Measurements from ENCODE around the gene SPART. TPM values are rescaled to one million over a fixed set of nuclear protein-coding genes. Genes with fewer than 3 reads are reported as not detected.

The SPART gene
- total and polyA plus RNA-seq, 4 donors: 28.0 to 84.7 (median 45.9) TPM

DNA sequence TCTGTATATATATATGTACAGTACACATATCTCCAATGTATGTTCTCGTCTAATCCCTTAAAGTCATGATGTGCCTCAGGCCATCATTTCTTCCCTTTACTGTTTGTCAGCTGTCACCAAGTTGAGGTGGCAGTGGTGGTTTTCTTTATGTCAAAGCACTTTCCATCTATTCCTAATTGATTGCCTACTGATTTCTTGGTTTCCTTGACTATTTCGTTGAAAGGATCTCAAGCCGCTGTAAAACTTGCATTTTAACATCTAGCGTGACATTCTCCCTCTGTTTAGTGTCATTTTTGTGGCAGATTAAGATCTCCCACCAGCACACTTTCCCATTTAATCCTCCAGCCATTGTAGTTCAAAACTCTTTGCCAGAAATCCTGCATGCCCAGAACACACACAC lies 25.0 kb upstream of the SPART start:
- DNase-seq: no peak
- TF ChIP-seq, protein P1, sequence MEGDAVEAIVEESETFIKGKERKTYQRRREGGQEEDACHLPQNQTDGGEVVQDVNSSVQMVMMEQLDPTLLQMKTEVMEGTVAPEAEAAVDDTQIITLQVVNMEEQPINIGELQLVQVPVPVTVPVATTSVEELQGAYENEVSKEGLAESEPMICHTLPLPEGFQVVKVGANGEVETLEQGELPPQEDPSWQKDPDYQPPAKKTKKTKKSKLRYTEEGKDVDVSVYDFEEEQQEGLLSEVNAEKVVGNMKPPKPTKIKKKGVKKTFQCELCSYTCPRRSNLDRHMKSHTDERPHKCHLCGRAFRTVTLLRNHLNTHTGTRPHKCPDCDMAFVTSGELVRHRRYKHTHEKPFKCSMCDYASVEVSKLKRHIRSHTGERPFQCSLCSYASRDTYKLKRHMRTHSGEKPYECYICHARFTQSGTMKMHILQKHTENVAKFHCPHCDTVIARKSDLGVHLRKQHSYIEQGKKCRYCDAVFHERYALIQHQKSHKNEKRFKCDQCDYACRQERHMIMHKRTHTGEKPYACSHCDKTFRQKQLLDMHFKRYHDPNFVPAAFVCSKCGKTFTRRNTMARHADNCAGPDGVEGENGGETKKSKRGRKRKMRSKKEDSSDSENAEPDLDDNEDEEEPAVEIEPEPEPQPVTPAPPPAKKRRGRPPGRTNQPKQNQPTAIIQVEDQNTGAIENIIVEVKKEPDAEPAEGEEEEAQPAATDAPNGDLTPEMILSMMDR (IDR thresholded peaks at IDR 0.05; ENCODE audit: control extremely low read depth, extremely low read depth): no peak
- Histone ChIP-seq H3K4me1 (ENCODE audit: control insufficient read depth in 5 of 5, insufficient read depth in 5 of 5, low read length in 5 of 5) (no peaks in the 10 kb centered on the region), H3K4me3 (no peak overlapping the region), H3K36me3 (ENCODE audit: control insufficient read depth in 4 of 4, insufficient read depth in 4 of 4, low read length in 4 of 4) (no peaks in the 10 kb centered on the region), H3K9me3 (ENCODE audit: control insufficient read depth in 4 of 4, insufficient read depth in 3 of 4, low read length in 3 of 4) (no peaks in the 10 kb centered on the region), H3K9ac (ENCODE audit: insufficient read depth in 1 of 2, low read length in 2 of 2) (no peak overlapping the region), H3K27me3 (ENCODE audit: control insufficient read depth in 3 of 3, insufficient read depth in 3 of 3, low read length in 2 of 3) (no peaks in the 10 kb centered on the region), H3K27ac (ENCODE audit: low read depth in 1 of 2, low read length in 1 of 2) (no peak overlapping the region)
- no peak for ATAC-seq (ENCODE audit: insufficient read depth, low FRiP score)
- WGBS, 2 donors: 93 to 98% methylated on average over 4 of the region's 4 CpGs

- Histone ChIP-seq H3K27ac (ENCODE audit: low read depth in 1 of 2, low read length in 1 of 2) (no peak overlapping the region), H3K9ac (ENCODE audit: insufficient read depth in 1 of 2, low read length in 2 of 2) (no peak overlapping the region), H3K4me3 (no peak overlapping the region), H3K27me3 (ENCODE audit: control insufficient read depth in 3 of 3, insufficient read depth in 3 of 3, low read length in 2 of 3) (no peaks in the 10 kb centered on the region), H3K36me3 (ENCODE audit: control insufficient read depth in 4 of 4, insufficient read depth in 4 of 4, low read length in 4 of 4) (no peaks in the 10 kb centered on the region), H3K9me3 (ENCODE audit: control insufficient read depth in 4 of 4, insufficient read depth in 3 of 4, low read length in 3 of 4) (no peaks in the 10 kb centered on the region), H3K4me1 (ENCODE audit: control insufficient read depth in 5 of 5, insufficient read depth in 5 of 5, low read length in 5 of 5) (no peaks in the 10 kb centered on the region)
- WGBS, 2 donors: 83 to 96% methylated on average over 6 of the region's 6 CpGs
- TF ChIP-seq, protein P1 (IDR thresholded peaks at IDR 0.05; ENCODE audit: control extremely low read depth, extremely low read depth): no peak
- no peak for ATAC-seq (ENCODE audit: insufficient read depth, low FRiP score)
- DNase-seq: no peak
Observed at GRCh38 chr13:36370108-36370429, 23.9 kb upstream of the SPART start.

DNA sequence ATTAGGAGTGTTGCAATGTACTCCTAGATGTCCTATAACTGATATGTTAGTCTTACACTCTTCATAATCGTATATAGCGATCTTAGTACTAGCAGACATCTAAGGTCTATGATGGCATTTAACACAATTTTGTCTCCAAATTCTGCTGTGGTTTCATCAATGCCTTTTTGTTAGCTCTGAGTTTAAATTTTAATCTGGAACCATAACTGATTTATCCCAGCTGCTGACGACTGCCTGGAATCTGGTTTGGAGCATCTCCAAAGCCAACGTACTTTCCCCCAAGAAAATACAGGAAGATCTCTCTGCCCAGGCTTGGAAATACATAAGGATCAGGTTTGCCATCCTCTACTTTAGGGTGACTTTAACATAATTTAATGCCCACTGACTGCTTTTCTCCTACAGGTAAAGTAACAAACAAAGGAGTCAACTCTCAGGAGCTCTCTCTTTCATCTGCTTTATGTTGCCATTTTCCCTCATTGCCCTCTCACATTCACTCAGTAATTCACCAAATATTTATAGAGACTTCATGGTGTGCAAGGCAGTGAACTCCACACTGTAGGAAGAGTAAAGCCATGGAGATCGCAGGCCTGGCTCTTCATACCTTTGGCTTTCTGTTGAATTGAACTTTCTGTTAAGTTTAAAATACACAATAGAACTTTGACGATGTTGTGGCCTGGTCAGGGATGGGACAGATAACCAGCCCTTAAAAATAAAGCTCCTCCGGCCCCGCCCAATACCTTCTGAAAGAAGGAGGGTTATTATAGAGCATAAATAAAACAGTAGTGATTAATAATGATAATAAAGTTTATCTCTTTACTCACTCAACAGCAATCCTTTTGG lies 23.3 kb upstream of the SPART start:
- no peak for ATAC-seq (ENCODE audit: insufficient read depth, low FRiP score)
- H3K4me1 ChIP-seq (ENCODE audit: control insufficient read depth in 5 of 5, insufficient read depth in 5 of 5, low read length in 5 of 5): no peaks in the 10 kb centered on the region
- 84 to 86% methylated on average over 8 of the region's 8 CpGs for WGBS, 2 donors
- H3K36me3 ChIP-seq (ENCODE audit: control insufficient read depth in 4 of 4, insufficient read depth in 4 of 4, low read length in 4 of 4): no peaks in the 10 kb centered on the region
- no peak overlapping the region for H3K27ac ChIP-seq (ENCODE audit: low read depth in 1 of 2, low read length in 1 of 2)
- TF ChIP-seq, protein P1 (IDR thresholded peaks at IDR 0.05; ENCODE audit: control extremely low read depth, extremely low read depth): no peak
- no peak overlapping the region for H3K9ac ChIP-seq (ENCODE audit: insufficient read depth in 1 of 2, low read length in 2 of 2)
- no peaks in the 10 kb centered on the region for H3K27me3 ChIP-seq (ENCODE audit: control insufficient read depth in 3 of 3, insufficient read depth in 3 of 3, low read length in 2 of 3)
- no peaks in the 10 kb centered on the region for H3K9me3 ChIP-seq (ENCODE audit: control insufficient read depth in 4 of 4, insufficient read depth in 3 of 4, low read length in 3 of 4)
- no peak overlapping the region for H3K4me3 ChIP-seq
- peak; percentile 36 to 74 (median 71) for DNase-seq

Data from lung (tissue), 12 donors.